ENCODE results near the gene ITGAX.

Gene ITGAX

DNA sequence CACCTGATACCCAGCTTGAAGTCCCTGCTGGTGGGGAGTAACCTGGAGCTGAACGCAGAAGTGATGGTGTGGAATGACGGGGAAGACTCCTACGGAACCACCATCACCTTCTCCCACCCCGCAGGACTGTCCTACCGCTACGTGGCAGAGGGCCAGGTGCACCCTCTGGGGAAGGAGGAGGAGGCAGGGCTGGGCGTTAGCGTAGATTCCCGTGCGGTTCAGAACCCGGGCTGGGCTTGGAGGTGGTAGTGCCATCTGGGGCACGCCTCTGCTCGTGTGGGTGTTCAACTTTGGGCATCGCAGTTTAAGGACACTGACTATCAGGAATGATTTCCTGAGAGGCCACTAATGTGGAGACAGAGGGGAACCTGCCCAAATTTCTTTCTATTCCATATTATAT is 18.3 kb downstream of the ITGAX start:
- H3K79me2 ChIP-seq (ENCODE audit: control insufficient read depth, insufficient read depth, low read length, poor library complexity) = no peaks in the 10 kb centered on the region
- no peak overlapping the region for H3K9ac ChIP-seq (ENCODE audit: low read length)
- H2AFZ ChIP-seq (ENCODE audit: insufficient read depth, low read length, poor library complexity) = no peak overlapping the region
- H3K18ac ChIP-seq (ENCODE audit: low read length) = no peak overlapping the region
- H3K4me1 ChIP-seq (ENCODE audit: control insufficient read depth in 1 of 2, insufficient read depth in 2 of 2, low read length in 2 of 2) = no peaks in the 10 kb centered on the region
- H3K27ac ChIP-seq (ENCODE audit: low read depth, low read length) = no peak overlapping the region
- no peak overlapping the region for H2BK12ac ChIP-seq (ENCODE audit: low read length)
- no CpG with 5 or more reads among the region's 14 CpGs for WGBS (ENCODE audit: extremely low coverage, insufficient coverage, insufficient read length)
- H3K36me3 ChIP-seq (ENCODE audit: control insufficient read depth in 1 of 2, insufficient read depth in 2 of 2, low read length in 2 of 2) = no peaks in the 10 kb centered on the region
- H4K12ac ChIP-seq (ENCODE audit: low read depth, low read length) = no peak overlapping the region
- H4K8ac ChIP-seq (ENCODE audit: low read depth, low read length) = no peak overlapping the region
- no peaks in the 10 kb centered on the region for H3K79me1 ChIP-seq (ENCODE audit: low read length)
- no peak overlapping the region for H2BK5ac ChIP-seq (ENCODE audit: low read depth, low read length, poor library complexity)
- no peak overlapping the region for H3K4me3 ChIP-seq (ENCODE audit: low read depth, low read length)
- no peak overlapping the region for H4K91ac ChIP-seq (ENCODE audit: low read depth, low read length)
- no peak overlapping the region for H2BK120ac ChIP-seq (ENCODE audit: insufficient read depth, low read length, poor library complexity)
- no peak overlapping the region for H3K14ac ChIP-seq (ENCODE audit: low read length)
- no peak for DNase-seq
- H3K4me2 ChIP-seq (ENCODE audit: low read length) = no peak overlapping the region
- no peak overlapping the region for H2AK5ac ChIP-seq (ENCODE audit: low read length)
- H3K9me3 ChIP-seq (ENCODE audit: insufficient read depth, low read depth, low read length) = peaks cover 7% of the 10 kb centered on the region
- H3K27me3 ChIP-seq (ENCODE audit: insufficient read depth, low read length) = no peaks in the 10 kb centered on the region
- no peak overlapping the region for H3K23ac ChIP-seq (ENCODE audit: low read length)
- H3K4ac ChIP-seq (ENCODE audit: low read depth, low read length) = no peak overlapping the region

DNA sequence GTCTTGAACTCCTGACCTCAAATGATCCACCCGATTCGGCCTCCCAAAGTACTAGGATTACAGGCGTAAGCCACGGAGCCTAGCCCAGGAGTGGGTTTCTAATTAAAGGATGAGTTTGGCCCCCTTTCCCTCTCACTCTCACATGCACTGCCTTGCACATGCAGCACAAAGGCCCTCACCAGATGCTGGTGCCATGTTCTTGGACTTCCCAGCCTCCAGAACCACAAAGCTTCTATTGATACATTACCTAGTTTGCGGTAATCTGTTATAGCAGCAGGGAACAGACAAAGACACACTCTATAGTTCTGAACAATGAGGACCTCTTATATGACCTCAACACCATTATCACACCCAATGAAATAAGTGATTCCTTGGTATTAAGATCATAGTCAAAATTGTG is 20.3 kb downstream of the ITGAX start:
- H3K27ac ChIP-seq (ENCODE audit: low read depth, low read length) = no peak overlapping the region
- H3K79me2 ChIP-seq (ENCODE audit: control insufficient read depth, insufficient read depth, low read length, poor library complexity) = no peaks in the 10 kb centered on the region
- no peaks in the 10 kb centered on the region for H3K27me3 ChIP-seq (ENCODE audit: insufficient read depth, low read length)
- H2AK5ac ChIP-seq (ENCODE audit: low read length) = no peak overlapping the region
- no peak overlapping the region for H2AFZ ChIP-seq (ENCODE audit: insufficient read depth, low read length, poor library complexity)
- WGBS (ENCODE audit: extremely low coverage, insufficient coverage, insufficient read length) = no CpG with 5 or more reads among the region's 5 CpGs
- H3K4me3 ChIP-seq (ENCODE audit: low read depth, low read length) = no peak overlapping the region
- H2BK5ac ChIP-seq (ENCODE audit: low read depth, low read length, poor library complexity) = no peak overlapping the region
- no peak overlapping the region for H3K4me2 ChIP-seq (ENCODE audit: low read length)
- H3K14ac ChIP-seq (ENCODE audit: low read length) = no peak overlapping the region
- no peak overlapping the region for H4K12ac ChIP-seq (ENCODE audit: low read depth, low read length)
- H4K91ac ChIP-seq (ENCODE audit: low read depth, low read length) = no peak overlapping the region
- no peak overlapping the region for H3K9ac ChIP-seq (ENCODE audit: low read length)
- H3K9me3 ChIP-seq (ENCODE audit: insufficient read depth, low read depth, low read length) = peaks cover 8% of the 10 kb centered on the region
- H3K18ac ChIP-seq (ENCODE audit: low read length) = no peak overlapping the region
- no peak overlapping the region for H2BK120ac ChIP-seq (ENCODE audit: insufficient read depth, low read length, poor library complexity)
- H4K8ac ChIP-seq (ENCODE audit: low read depth, low read length) = no peak overlapping the region
- H3K4ac ChIP-seq (ENCODE audit: low read depth, low read length) = no peak overlapping the region
- H3K4me1 ChIP-seq (ENCODE audit: control insufficient read depth in 1 of 2, insufficient read depth in 2 of 2, low read length in 2 of 2) = no peaks in the 10 kb centered on the region
- H3K79me1 ChIP-seq (ENCODE audit: low read length) = no peaks in the 10 kb centered on the region
- no peak overlapping the region for H3K23ac ChIP-seq (ENCODE audit: low read length)
- no peak for DNase-seq
- no peak overlapping the region for H2BK12ac ChIP-seq (ENCODE audit: low read length)
- H3K36me3 ChIP-seq (ENCODE audit: control insufficient read depth in 1 of 2, insufficient read depth in 2 of 2, low read length in 2 of 2) = no peaks in the 10 kb centered on the region

DNA sequence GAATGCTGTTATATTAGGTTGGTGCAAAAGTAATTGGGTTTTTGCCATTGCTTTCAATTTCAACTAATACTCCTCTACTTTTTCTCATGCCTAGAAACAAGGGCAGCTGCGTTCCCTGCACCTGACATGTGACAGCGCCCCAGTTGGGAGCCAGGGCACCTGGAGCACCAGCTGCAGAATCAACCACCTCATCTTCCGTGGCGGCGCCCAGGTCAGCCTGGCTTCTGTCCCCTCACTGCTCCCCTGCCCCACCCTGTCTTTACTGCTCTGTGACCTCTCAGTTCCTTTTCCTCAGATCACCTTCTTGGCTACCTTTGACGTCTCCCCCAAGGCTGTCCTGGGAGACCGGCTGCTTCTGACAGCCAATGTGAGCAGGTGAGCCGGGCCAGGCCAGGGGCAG is 21.7 kb downstream of the ITGAX start:
- no CpG with 5 or more reads among the region's 8 CpGs for WGBS (ENCODE audit: extremely low coverage, insufficient coverage, insufficient read length)
- no peak overlapping the region for H3K4me2 ChIP-seq (ENCODE audit: low read length)
- no peak for DNase-seq
- H3K23ac ChIP-seq (ENCODE audit: low read length) = no peak overlapping the region
- H3K4me3 ChIP-seq (ENCODE audit: low read depth, low read length) = no peak overlapping the region
- H3K4ac ChIP-seq (ENCODE audit: low read depth, low read length) = no peak overlapping the region
- H3K79me2 ChIP-seq (ENCODE audit: control insufficient read depth, insufficient read depth, low read length, poor library complexity) = no peaks in the 10 kb centered on the region
- no peaks in the 10 kb centered on the region for H3K27me3 ChIP-seq (ENCODE audit: insufficient read depth, low read length)
- H3K14ac ChIP-seq (ENCODE audit: low read length) = no peak overlapping the region
- no peak overlapping the region for H2AFZ ChIP-seq (ENCODE audit: insufficient read depth, low read length, poor library complexity)
- H3K9ac ChIP-seq (ENCODE audit: low read length) = no peak overlapping the region
- no peak overlapping the region for H4K91ac ChIP-seq (ENCODE audit: low read depth, low read length)
- H4K8ac ChIP-seq (ENCODE audit: low read depth, low read length) = no peak overlapping the region
- H3K4me1 ChIP-seq (ENCODE audit: control insufficient read depth in 1 of 2, insufficient read depth in 2 of 2, low read length in 2 of 2) = no peaks in the 10 kb centered on the region
- no peak overlapping the region for H4K12ac ChIP-seq (ENCODE audit: low read depth, low read length)
- no peak overlapping the region for H2AK5ac ChIP-seq (ENCODE audit: low read length)
- H2BK120ac ChIP-seq (ENCODE audit: insufficient read depth, low read length, poor library complexity) = no peak overlapping the region
- H3K18ac ChIP-seq (ENCODE audit: low read length) = no peak overlapping the region
- H3K27ac ChIP-seq (ENCODE audit: low read depth, low read length) = no peak overlapping the region
- H3K9me3 ChIP-seq (ENCODE audit: insufficient read depth, low read depth, low read length) = peaks cover 8% of the 10 kb centered on the region
- H3K36me3 ChIP-seq (ENCODE audit: control insufficient read depth in 1 of 2, insufficient read depth in 2 of 2, low read length in 2 of 2) = no peaks in the 10 kb centered on the region
- H2BK12ac ChIP-seq (ENCODE audit: low read length) = no peak overlapping the region
- H2BK5ac ChIP-seq (ENCODE audit: low read depth, low read length, poor library complexity) = no peak overlapping the region
- no peaks in the 10 kb centered on the region for H3K79me1 ChIP-seq (ENCODE audit: low read length)

DNA sequence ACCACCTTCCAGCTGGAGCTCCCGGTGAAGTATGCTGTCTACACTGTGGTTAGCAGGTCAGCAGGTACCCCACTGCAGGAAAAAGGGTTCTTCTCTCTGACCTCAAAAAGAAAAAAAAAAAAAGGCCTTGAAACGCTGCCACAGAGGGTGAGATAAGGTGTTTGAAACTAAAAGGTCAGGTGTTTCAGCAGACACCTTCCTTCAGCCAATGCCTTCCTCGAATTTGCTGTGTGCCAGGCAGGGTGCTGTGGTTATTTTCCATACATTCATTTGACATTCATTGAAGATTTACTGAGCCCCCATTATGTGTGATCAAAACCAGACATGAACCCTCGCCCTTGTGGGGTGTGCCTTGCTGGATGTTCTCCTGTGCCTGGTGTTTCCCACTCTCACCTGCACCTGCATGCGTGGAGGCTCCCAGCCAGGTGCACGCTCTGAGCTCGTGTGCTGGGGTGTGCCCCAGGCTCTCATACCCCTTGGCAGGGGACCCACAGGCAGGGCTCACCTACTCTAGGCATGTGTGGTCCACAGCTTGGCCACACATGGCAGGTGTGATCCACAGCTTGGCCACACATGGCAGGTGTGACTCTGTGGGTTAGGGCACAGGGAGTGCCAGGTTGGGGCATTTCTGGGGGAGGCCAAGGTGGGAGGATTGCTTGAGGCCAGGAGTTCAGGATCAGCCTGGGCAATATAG is 22.4 kb downstream of the ITGAX start:
- no peaks in the 10 kb centered on the region for H3K4me1 ChIP-seq (ENCODE audit: control insufficient read depth in 1 of 2, insufficient read depth in 2 of 2, low read length in 2 of 2)
- no peak overlapping the region for H4K8ac ChIP-seq (ENCODE audit: low read depth, low read length)
- H3K79me2 ChIP-seq (ENCODE audit: control insufficient read depth, insufficient read depth, low read length, poor library complexity) = no peaks in the 10 kb centered on the region
- no peaks in the 10 kb centered on the region for H3K27me3 ChIP-seq (ENCODE audit: insufficient read depth, low read length)
- no peak overlapping the region for H2BK120ac ChIP-seq (ENCODE audit: insufficient read depth, low read length, poor library complexity)
- H3K18ac ChIP-seq (ENCODE audit: low read length) = no peak overlapping the region
- H3K9me3 ChIP-seq (ENCODE audit: insufficient read depth, low read depth, low read length) = peaks cover 8% of the 10 kb centered on the region
- H2AK5ac ChIP-seq (ENCODE audit: low read length) = no peak overlapping the region
- no peak overlapping the region for H3K23ac ChIP-seq (ENCODE audit: low read length)
- no peak overlapping the region for H3K4ac ChIP-seq (ENCODE audit: low read depth, low read length)
- no peak overlapping the region for H4K91ac ChIP-seq (ENCODE audit: low read depth, low read length)
- no peak overlapping the region for H3K4me3 ChIP-seq (ENCODE audit: low read depth, low read length)
- WGBS (ENCODE audit: extremely low coverage, insufficient coverage, insufficient read length) = no CpG with 5 or more reads among the region's 7 CpGs
- no peak overlapping the region for H2AFZ ChIP-seq (ENCODE audit: insufficient read depth, low read length, poor library complexity)
- no peak overlapping the region for H4K12ac ChIP-seq (ENCODE audit: low read depth, low read length)
- H2BK5ac ChIP-seq (ENCODE audit: low read depth, low read length, poor library complexity) = no peak overlapping the region
- no peak overlapping the region for H3K27ac ChIP-seq (ENCODE audit: low read depth, low read length)
- H2BK12ac ChIP-seq (ENCODE audit: low read length) = no peak overlapping the region
- H3K79me1 ChIP-seq (ENCODE audit: low read length) = no peaks in the 10 kb centered on the region
- no peaks in the 10 kb centered on the region for H3K36me3 ChIP-seq (ENCODE audit: control insufficient read depth in 1 of 2, insufficient read depth in 2 of 2, low read length in 2 of 2)
- H3K4me2 ChIP-seq (ENCODE audit: low read length) = no peak overlapping the region
- no peak for DNase-seq
- no peak overlapping the region for H3K14ac ChIP-seq (ENCODE audit: low read length)
- H3K9ac ChIP-seq (ENCODE audit: low read length) = no peak overlapping the region

Data from trophoblast cell (in vitro differentiated cells and primary cell).